ENCODE results near the gene RAB11A.

Gene RAB11A

GRCh38 chr15:65887565-65887964 lies 18.3 kb downstream of the RAB11A start:
- DNase-seq: peak in 1 of 2 experiments; percentile 33

- DNase-seq: no peak
Measured at GRCh38 chr15:65888981-65889380, 19.7 kb downstream of the RAB11A start.

- no peak for DNase-seq
Measured at GRCh38 chr15:65893060-65893459, 23.8 kb downstream of the RAB11A start.

DNA sequence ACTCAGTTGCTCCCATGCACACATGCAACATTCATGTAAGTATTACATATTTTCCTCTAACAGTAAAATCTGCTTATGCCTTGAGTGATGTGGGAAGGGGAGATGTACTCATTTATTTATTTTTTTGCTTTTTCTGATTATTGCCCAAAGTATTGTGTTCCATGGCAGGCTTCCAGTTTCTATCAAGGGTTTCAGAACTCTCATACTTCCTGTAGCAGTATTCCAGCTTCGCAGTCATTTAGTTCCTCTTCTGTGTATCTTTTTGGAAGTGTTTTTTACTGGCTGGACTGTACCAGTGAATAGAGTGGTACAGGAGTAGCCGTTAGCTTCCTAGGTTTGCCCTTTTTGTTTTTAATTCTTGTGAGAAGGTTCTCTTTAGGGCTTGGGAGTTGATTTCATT lies 26.9 kb downstream of the RAB11A start:
- DNase-seq: no peak

DNA sequence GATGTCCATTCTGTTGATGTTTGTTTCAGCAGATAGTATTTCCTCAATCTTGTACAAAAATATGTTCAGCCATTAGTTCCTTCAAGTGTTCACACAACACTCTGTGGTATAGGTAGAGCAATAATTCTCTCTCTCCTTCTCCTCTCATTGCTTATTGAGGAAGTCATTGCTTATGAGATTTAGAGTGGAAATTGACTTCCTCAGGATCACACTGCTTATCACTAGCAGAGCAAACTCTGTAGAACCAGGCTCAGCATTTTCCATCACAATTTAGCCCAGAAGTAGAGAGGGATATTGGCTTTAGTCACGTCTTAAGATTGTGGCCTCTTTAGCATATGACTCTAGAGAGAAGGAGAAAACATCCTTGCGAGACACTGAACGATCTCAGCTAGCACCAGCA lies 31.2 kb downstream of the RAB11A start:
- no peak for DNase-seq

DNA sequence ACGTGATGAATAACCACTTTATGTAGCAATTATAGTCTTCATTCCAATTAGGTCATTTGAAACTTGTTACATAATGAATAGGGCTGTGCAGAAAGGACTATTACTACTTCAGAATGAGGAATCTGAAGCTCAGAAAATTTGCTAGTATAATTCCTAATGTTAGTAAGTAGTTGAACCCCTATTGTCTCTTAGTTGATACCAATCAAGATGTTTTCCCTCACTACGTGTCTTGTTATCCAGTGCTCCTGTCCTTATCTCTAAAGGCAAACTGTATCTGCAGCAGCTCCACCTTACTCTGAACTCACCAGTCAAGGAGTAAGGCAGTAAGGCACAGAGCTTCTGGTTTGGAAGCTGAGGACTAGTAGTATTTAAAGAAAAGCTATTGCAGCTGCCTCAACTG lies 32.0 kb downstream of the RAB11A start:
- no peak for DNase-seq

DNA sequence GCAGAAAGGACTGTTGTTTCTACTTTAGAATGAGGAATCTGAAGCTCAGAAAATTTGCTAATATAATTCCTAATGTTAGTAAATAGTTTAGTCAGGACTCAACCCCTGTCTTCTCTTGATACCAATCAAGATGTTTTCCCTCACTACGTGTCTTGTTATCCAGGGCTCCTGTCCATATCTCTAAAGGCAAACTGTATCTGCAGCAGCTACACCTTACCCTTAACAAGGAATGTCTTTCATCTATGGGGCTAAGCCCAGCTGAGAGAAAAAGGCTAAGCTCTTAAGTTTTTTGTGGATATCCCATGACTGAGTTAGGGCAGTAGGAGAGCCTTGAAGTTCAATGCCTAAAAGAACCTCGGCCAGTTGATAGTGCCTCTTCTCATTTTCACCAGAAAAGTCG lies 32.5 kb downstream of the RAB11A start:
- no peak for DNase-seq

GRCh38 chr15:65902373-65902772 lies 33.1 kb downstream of the RAB11A start:
- DNase-seq: no peak

GRCh38 chr15:65903296-65904073 lies 34.2 kb downstream of the RAB11A start:
- no peak for DNase-seq

DNA sequence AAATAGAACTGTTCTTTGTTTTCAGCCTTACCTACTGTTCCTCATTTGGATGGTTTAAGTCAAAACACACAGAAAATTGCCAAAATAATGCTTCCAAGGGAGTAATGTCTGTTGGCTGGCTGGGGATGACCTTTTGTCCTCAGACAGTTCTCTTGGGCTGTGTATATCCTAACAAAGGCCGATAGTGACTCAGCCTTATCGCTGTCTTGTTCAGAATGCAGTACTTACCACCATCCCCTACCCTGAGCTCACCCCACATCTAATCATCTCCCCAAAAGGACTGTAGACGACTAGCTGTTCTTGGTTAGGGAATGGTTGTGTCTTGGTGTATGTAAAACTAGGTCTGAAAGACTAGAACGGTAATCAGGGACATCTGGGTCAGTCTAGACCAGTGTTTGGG lies 35.0 kb downstream of the RAB11A start:
- DNase-seq: no peak

- no peak for DNase-seq
Measured at GRCh38 chr15:65906396-65906795, 37.1 kb downstream of the RAB11A start.

DNA sequence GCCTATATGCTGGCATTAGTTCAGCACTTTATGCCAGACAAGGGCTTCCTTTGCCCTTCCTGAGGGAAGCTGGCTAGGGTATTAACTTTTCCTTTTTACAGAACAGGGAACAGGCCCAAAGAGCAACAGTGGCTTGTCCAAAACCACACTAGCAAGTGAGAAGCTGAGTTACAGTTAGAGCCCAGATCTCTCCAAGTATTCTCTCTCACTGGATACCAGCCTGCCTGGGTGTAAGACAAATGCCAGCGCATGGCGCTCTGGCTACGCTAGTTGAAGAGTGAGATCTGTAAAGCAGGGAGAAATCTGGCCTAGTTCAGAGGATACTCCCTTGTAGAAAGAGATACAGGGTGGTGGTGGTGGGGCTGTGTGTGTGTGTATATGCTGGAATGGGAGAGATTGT lies 38.4 kb downstream of the RAB11A start:
- DNase-seq: no peak

DNA sequence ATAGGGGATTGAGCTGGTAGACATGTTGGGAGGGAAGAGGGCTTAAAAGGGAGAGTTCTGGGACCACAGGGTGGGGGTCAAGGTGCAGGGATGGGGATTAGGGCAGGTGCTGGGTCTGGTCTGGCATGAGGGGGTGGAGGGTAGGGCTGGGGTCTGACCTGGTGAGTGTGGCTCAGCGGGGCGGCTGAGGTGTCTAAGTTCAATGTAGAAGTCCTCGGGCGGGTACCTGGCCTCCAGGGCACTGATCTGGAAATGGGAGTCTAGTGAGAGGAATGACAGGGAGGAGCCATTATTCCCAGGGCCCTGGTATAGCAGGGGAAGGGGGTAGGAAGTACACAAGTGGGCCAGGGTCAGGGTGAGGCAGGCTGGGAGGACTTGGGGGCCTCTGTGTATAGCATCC lies 39.6 kb downstream of the RAB11A start:
- DNase-seq: no peak

GRCh38 chr15:65909831-65910230 lies 40.5 kb downstream of the RAB11A start:
- no peak for DNase-seq

GRCh38 chr15:65910341-65910740 lies 41.0 kb downstream of the RAB11A start:
- no peak for DNase-seq

DNA sequence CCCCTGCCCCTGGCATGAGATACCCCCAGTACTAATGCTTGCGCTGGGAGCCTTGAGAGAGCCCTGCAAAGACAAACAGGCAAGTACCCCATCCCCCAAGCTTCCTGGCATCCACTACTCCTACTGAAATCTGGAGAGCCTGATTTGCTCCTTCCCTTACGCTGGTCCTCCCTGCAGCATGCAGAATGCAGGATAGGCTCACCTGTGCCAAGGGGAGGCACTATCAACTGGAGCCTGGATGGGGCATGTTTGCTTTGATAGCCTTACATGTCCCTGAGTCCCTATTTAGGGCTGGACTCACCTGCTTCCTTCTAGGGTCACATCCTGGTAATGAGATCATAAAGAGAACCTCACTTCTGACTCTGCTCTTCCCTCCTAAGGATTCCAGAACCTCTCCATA lies 42.9 kb downstream of the RAB11A start:
- DNase-seq: no peak

DNA sequence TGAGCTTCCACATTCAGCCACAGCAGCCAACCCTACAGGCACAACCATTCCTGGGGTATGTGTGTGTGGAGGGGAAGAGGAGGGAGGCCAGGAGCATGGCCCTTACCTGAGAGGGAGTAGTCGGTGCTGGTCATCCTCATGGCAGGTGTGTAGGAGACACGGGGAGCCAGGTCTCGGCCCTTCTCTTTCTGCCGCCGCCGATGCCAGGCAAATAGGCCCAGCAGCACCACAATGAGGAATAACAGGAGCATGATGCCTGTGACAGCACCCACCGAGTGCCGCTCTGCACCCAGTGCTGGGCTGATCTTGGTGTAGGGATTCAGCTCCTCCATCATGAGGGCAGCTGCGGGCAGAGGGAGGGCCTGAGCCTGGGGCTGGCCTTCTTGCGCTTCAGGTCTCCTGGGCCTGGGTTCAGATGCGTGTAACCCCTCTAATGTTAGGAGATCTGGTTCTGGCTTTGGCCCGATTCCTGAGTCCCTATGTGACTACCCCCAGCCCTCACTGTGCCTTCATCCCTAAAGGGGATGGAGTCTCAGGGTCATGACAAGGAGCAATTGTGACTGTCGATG lies 44.4 kb downstream of the RAB11A start:
- no peak for DNase-seq

DNA sequence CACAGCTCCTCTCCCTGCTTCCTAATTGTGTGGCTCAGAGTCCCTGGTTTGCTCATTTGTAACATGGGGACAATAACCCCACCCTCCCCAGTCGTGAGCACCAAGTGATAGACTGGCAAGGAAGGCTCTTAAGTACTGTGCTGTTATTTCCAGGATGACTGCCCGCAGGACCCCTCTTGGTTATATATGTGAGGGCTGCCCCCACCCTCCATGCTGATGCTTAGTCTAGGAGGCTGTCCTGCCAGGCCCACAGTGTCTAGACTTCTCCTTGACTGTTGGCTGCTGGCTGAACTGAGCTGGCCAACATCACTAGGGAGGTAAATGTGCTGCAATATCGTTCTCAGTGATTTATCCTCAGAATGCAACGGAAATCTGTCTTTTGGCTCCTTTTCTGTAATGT lies 45.1 kb downstream of the RAB11A start:
- DNase-seq: no peak

- no peak for DNase-seq
Measured at GRCh38 chr15:65914981-65915925, 46.0 kb downstream of the RAB11A start.

GRCh38 chr15:65916041-65916663 lies 46.9 kb downstream of the RAB11A start:
- no peak for DNase-seq

DNA sequence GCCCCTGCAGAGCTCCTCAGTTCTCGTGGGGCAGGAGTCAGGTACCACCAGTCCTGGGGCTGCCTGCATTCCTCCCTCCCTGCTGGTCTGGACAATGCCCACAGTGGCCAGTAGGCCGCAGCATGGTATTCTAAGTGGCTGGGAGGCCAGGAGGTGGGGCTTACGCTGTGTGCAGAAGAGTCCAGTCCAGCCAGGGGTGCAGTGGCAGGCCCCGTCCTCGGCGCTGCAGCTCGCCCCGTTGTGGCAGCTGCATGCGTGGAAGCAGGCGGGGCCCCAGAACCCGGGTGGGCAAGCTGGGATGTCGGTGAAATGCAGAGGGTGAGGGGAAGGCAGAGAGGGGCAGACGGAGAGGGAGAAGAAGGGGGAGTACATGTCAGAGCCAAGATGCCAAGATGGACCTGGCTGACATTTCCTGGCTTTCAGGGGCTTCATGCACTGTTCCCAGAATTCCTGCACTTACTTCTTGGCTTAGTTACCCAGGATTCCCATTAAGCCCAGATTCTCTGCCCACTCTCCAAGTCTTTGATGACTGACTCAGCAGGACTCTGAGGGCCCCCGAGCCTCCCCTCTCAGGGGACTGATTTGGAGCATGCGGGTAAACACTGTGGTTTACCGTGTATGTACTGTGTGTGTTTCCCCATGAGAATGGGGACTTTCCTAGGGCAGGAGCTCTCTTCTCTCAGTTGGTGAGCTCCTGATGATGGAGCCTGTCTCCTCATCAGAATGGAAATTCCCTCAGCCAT lies 47.5 kb downstream of the RAB11A start:
- peak; percentile 48 to 58 for DNase-seq

- no peak for DNase-seq
Measured at GRCh38 chr15:65917407-65917756, 48.1 kb downstream of the RAB11A start.

- DNase-seq: no peak
Measured at GRCh38 chr15:65917936-65918335, 48.6 kb downstream of the RAB11A start.

All from activated CD4-positive, alpha-beta T cell treated with anti-CD3 and anti-CD28 coated beads, Interleukin-2, amount 50 U/mL, for 48 hours (primary cell).